HEK293 (cell line): ENCODE measurements around the gene LNX1.

Experiments
- CTCF ChIP-seq: fragments of 450-650 bp; formaldehyde crosslinking; IDR thresholded peaks from 2 replicates; pipeline ENCODE4 v1.5.1; 2016; ENCODE audit warnings: missing biosample characterization, missing genetic modification characterization
- TCF7L2 ChIP-seq: IDR thresholded peaks from 2 replicates; pipeline ENCODE4 v1.6.1; 2011; ENCODE audit warnings: low read depth, mild to moderate bottlenecking, inconsistent platforms, low read length, moderate library complexity, borderline replicate concordance
- ZNF140 ChIP-seq: fragments of 450-650 bp; formaldehyde crosslinking; IDR thresholded peaks from 2 replicates; pipeline ENCODE4 v1.5.1; 2016; ENCODE audit warnings: missing biosample characterization, missing genetic modification characterization
- ZNF391 ChIP-seq: fragments of 450-650 bp; formaldehyde crosslinking; IDR thresholded peaks from 2 replicates; pipeline ENCODE4 v1.5.1; 2016; ENCODE audit warnings: low read depth, missing biosample characterization, missing genetic modification characterization, borderline replicate concordance

GRCh38 chr4:53583513-53583912 lies 7.8 kb downstream of the LNX1 start:
- TF ChIP-seq CTCF (tag by site-specific recombination), result no peak
- no peak for TF ChIP-seq ZNF140 (tag by site-specific recombination)
- TF ChIP-seq ZNF391 (tag by site-specific recombination), result no peak
- TF ChIP-seq TCF7L2, result no peak
